Choroid plexus epithelial cell (primary cell): Measurements from ENCODE around the gene GLB1L.
"Not testable (repeated sequence)": the region's sequence is repeated elsewhere in the genome, so short reads cannot be mapped to it uniquely, and the experiment has no call there.

Source experiments
- DNase-seq: peaks from one replicate; pipeline ENCODE4 v3.0.0-alpha.2; 2010; ENCODE audit warnings: low read depth
- H3K4me3 ChIP-seq: 2 replicates; pipeline ENCODE4 v1.5.1; 2011; ENCODE audit warnings: low read depth, mild to moderate bottlenecking, control low read depth, low read length, moderate library complexity
- CTCF ChIP-seq: conservative IDR thresholded peaks from 2 replicates; pipeline ENCODE4 v1.5.1; 2011; ENCODE audit warnings: low read depth, mild to moderate bottlenecking, control low read depth, inconsistent platforms, low read length, moderate library complexity

The GLB1L gene

GRCh38 chr2:219290381-219291171 lies 45.3 kb upstream of the GLB1L start:
- TF ChIP-seq CTCF: no peak
- H3K4me3 ChIP-seq: no peak overlapping the region
- no peak for DNase-seq

GRCh38 chr2:219289537-219290361 lies 44.5 kb upstream of the GLB1L start:
- H3K4me3 ChIP-seq: no peak overlapping the region
- DNase-seq: peak; percentile 98
- TF ChIP-seq CTCF: no peak

GRCh38 chr2:219289195-219289536 lies 43.9 kb upstream of the GLB1L start:
- no peak overlapping the region for H3K4me3 ChIP-seq
- no peak for TF ChIP-seq CTCF
- no peak for DNase-seq

- DNase-seq: no peak
Measured at GRCh38 chr2:219287580-219288265, 42.5 kb upstream of the GLB1L start.

GRCh38 chr2:219287116-219287440 lies 41.8 kb upstream of the GLB1L start:
- not testable (repeated sequence) for DNase-seq, H3K4me3 ChIP-seq

More at GRCh38 chr2:219287580-219288265, 42.5 kb upstream of the GLB1L start:
- no peak overlapping the region for H3K4me3 ChIP-seq
- no peak for TF ChIP-seq CTCF

GRCh38 chr2:219286436-219287115 lies 41.3 kb upstream of the GLB1L start:
- H3K4me3 ChIP-seq: no peak overlapping the region

More at GRCh38 chr2:219286436-219287115, 41.3 kb upstream of the GLB1L start:
- DNase-seq: no peak
- no peak for TF ChIP-seq CTCF
